NCI-H2196 (cell line): Measurements from ENCODE around the gene PRM3.

Experiments used
- DNase-seq: peaks from one replicate; lab custom pipeline; 2025; ENCODE audit not compliant: unreplicated experiment; lab: John Stamatoyannopoulos, UW

PRM3 gene

DNA sequence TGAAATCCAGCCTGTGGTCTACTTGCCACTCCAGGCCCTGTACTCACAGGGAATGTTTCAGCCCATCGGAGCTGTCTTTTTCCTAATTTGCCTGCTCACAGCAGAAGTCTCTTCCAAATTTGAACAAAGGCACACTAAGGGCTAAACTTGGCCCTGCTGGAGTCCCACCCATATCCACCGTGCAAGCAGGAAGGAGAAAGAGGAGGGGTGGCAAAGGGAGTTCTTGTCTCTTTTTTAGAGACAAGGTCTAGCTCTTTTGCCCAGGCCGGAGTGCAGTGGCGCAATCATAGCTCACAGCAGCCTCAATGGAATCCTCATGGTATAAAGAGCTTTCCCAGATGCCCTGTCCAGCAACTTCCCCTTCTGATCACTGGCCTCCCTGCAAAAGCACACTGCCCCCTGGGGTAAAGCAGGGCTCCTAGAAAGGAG, 10.4 kb upstream of the PRM3 start:
- DNase-seq = no peak

DNA sequence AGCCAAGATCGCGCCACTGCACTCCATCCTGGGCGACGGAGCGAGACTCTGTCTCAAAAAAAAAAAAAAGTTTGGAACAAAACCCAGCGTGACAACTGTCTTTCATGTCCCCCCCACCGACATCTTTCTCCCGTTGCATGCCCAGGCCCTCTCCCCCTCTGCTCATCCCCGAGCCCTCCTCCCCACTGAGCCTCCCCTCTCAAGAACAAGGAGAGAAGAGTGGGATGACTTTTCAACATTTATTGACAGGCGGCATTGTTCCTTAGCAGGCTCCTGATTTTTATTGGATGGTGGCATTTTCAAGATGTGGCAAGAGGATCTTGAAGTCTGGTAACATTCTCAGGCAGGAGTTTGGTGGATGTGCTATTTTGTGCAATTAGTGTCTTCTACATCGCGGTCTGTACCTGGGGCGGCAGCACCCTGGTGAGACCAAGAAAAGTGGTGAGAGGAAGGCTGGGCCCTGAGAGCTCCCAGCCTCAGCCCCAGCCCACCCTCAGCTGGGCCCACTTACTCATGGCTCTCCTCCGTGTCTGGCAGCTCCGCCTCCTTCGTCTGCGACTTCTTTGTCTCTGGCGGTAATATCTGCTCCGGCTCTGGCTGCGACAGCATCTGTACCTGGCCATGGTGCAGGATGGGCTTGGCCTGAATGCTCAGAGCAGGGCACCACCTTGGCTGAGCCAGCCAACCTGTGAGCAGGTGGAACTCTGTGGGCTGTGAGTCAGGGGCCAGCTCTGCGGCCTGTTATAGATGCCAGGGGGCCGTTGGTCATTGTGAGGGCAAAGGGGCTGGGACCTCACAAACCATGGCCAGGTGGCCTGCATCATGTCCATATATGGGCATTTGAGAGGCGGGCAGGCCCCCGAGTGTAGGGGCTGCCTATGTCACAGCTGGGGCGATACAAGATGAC, 7.4 kb upstream of the PRM3 start, which contains the start of gene PRM1:
PRM1 (minus strand) TSS at position 715 of the 907 bp plus-strand sequence; CDS start at position 623, 92 bp downstream.
- DNase-seq = no peak

DNA sequence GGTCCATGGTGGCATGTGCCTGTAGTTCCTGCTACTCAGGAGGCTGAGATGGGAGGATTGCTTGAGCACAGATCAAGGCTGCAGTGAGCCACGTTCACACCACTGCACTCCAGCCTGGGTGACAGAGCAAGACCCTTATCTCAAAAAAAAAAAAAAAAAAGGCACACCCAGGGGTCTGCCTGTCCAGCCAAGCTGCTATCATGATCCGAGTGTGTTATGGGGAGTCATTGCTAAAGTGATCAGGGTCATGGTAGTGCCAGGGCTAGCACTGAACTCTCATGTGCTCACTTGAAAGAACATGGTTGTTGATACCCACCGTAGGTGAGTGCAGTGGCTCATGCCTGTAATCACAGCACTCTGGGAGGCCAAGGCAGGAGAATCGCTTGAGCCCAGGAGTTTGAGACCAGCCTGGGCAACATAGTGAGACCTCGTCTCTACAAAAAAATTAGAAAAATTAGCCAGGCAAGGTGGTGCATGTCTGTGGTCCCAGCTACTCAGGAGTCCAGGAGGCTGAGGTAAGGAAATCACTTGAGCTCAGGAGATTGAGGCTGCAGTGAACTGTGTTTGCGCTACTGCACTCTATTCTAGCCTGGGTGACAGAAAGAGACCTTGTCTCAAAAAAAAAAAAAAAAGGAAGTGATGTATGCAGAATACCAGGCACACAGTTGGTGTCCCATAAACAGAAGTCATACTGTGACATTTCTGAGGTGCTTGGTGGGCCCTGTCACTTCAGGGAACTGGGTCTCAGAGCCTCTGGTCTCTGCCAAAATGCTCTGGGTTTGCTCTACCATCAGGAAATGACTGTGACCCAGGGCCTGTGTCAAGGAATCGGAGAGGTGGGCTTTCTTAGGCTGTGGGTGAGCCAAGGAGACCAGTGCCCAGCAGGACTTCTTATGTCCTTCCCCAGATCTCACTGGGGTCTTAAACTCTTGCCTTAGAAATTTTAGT, 5.5 kb upstream of the PRM3 start:
- no peak for DNase-seq

DNA sequence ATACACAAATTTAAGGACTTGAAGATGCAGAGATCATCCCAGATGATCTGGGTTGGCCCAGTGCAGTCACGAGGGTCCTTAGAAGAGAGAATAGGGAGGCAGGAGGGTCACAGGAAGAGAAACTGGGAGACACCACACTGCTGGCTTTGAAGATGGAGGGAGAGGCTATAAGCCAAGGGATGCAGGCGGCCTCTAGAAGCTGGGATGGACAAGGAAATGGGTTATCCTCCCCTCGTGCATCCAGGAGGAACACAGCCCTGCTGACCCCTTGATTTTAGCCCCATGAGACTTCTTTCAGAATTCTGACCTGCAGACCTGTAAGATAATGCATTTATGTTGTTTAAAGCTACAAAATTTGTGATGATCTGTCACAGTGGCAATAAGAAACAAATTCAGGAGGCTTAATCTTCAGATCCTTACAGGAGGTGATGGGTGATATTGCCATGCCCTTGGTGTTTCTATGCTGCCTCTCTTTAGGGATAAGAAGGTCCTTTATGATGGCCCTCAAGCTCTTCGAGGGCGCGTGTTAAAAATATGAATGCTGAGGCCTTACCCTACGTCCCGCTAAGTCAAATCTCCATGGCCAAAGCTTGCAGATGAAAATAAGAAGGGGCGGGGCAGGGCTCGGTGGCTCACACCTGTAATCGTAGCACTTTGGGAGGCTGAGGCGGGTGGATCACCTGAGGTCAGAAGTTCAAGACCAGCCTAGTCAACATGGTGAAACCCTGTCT, 4.3 kb upstream of the PRM3 start:
- no peak for DNase-seq

DNA sequence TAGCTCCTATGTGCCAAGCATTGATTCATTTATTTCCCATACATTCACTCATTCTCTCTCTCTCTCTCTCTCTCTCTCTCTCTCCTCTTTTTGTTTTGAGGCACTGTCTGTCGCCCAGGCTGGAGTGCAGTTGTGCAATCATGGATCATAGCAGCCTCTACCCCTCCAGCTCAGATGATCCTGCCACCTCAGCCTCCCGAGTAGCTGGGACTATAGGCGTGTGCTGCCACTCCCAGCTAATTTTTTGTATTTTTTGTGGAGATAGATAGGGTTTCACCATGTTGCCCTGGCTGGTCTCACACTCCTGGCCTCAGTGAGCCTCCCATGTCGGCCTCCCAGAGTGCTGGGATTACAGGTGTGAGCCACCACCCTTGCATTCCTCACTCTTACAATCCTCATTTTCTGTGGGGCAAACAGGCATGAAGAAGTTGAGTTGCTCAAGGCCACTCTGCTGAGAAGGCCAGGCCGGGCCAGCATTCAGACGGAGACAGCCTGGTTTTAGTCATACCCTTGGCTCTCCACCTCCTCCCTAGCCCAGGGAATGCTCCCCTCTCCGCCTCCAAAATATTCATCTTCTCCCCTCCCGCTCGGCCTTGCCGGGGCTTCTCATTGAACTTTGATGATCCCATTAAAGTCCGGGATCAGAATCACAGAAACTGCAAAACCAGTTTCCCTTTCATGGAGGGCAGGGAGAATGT, 3.6 kb upstream of the PRM3 start:
- DNase-seq = no peak

DNA sequence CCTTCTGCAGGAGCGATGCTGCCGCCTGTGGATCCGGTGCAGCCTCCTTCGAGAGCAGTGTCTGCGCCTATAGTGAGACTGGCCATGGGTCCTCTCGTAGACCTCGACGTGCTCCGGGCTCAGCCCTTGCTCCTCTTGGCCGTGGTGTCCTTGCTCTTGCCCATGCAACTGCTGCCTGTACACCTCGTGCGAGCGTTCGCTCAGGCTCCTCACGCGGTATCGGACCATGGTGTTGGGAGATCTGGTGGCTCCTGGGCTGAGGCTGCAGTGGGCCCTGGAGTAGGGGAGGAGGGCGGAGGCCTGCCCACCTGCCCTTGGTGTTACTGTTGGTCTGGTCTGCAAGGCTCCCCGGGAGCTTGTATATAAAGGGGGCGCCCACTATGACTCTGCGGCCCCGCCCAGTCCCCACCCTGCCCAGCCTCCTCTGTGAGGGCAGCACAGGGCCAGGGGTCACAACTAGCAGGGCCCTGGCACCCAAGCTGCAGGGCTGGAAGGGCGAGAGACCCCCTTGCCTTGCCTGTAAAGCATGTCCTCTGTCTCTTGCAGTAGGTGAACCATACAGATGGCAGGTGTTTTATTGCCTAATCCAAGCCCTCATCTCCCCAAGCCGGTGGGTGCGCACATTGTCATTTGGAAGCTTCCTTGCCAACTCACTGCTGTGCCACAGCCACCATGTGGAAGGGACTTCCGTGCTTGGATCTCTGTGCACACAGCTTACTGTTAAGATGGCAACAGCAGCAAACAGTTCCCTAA, 2.9 kb upstream of the PRM3 start, which contains the start of gene PRM2:
PRM2 (minus strand) TSS at position 338 of the 753 bp plus-strand sequence; CDS start at position 228, 110 bp downstream.
- no peak for DNase-seq

DNA sequence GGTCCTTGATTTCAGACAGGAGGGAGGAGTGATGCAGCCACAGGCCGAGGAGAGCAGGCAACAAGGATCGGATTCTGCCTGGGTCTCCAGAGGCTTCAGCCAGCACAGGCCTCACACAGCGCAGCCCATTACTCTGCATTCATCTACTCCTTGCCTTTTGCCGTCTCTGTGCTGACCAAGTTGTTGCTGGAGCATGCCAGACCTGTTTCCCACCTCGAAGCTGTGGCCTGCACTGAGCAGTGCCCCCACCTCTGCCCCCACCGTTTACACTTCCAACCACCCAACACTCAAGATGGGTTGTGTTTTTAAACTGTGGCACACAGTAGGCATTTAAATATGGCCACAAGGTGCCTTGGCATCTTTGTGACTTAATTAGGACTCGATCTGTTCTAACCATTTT, 1.5 kb upstream of the PRM3 start:
- no peak for DNase-seq

DNA sequence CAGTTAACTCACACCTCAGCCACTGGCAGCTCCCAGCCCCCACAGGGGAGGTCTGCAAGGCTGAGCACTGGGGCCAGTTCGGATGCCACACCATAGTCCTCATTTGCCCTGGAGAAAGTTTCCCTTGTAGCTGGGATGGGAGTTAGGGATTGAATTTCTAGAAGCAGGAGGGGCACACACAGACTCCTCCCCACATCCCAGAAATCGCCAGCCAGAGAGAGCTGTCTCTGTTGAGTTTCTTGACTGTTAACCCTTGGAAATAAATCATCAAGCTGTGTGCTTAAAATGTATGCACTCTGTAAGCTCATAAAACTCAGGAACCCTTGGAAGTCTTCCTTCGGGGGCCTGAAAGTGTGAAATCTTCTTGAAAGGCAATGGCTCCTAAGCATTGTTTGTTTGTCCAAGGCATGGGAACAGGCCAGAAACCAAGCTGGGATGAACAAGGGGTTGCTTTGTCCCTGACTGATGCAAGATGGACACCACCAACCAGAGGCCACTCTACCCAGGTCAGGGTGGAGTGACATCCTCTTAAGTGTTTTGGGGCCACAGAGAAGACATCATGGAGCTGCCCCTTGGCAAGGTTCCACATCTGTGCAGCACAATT, 394 bp upstream of the PRM3 start:
- no peak for DNase-seq

DNA sequence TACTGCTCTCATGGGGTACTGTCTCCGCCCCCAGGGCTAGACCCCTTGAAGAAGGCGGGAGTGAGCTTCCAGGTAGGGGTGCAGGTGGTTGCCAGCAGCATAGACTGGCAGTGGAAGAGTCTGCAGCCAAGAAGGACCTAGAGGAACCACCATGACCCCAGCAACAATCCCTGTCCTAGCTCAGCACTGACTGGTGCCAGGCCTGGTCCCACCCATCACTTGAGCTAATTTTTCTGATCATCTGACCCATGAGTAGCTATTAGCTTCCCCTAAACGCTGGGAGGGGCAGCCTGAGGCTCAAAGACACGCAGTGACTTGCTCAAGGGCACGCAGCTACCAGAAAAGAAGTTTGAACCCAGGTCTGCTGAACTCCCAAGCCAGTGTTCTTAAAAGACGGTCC, 945 bp downstream of the PRM3 start:
- DNase-seq = no peak

DNA sequence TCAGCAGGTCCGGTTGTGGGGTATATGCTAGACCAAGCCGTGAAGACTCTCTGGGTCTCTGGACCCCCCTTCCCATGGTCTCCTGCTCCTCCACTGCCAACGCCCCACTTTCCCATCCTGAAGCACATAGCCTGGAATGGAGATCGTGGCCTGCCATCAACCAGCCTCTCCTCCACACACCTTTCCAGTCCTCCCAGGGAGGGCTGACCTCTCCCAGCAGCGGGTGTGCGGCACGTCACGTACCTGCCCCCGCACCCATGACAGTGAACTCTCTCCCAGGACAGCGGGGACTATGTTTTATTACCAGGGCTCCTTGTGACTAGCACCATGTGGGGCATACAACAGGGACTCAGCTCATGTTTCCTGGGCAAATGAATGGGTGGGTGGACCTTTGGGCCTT, 1.8 kb downstream of the PRM3 start:
- DNase-seq = no peak

DNA sequence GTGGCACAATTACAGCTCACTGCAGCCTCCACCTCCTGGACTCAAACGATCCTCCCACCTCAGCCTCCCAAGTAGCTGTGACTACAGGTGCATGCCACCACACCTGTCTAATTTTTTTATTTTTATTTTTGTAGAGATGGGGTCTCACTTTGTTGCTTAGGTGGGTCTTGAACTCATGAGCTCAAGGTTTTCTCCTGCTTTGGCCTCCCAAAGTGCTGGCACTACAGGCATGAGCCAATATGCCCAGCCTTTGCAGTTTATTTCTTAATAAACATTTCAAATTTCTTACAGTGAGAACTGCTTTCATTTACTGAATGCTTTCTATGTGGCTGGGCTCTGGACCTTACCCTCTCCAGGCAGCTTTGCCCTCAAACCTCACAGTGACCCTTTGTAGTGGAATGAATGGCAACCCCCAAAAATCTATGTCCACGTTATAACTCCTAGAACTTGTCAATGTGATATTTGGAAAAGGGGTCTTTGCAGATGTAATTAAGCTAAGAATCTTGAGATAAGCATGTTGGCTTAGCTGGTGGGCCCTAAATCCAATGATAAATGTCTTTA, 2.7 kb downstream of the PRM3 start:
- DNase-seq = no peak

DNA sequence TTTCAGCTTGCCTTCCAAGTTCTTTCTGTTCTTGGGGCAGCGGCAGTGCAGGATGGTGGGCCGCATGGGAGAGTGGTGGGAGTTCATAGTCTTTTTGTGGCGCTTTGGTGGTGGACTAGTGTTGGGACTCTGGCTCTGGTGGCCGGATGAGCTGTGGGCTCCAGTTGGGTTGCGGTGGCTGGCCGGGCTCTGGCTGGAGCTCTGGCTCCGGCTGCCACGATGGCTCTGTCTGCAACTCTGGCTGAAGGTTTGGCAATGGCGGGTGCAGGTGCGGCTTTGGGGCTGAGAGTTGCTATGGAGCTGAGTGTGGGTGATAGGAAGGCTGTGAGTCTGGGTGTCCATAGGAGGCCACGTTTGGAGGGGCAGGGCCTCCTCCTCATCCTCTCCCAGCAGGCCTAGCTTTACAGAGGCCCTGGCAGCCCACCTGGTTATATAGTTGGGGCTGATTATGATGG, 4.5 kb downstream of the PRM3 start, which contains the start of gene TNP2:
TNP2 (minus strand) TSS at position 405 of the 455 bp plus-strand sequence; CDS start at position 342, 63 bp downstream.
- DNase-seq = no peak

DNA sequence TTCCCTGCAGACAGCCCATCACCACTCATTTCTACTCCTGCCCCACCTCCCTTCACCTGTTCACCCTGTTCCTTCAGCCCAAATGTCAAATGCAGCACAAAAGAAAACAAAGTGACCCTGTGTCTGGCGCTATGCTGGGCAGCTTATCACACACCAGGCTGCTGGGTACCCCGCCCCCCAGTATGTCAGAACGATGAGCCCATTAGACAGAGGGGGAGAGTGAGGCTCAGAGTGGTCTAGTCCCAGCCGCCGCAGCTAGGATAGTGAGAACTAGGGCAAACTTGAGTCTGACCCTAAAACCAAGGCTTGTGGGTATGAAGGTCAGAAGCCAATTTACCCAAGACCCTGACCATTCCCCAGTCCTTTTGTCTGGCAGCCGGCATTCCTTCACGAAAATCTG, 8.3 kb downstream of the PRM3 start:
- no peak for DNase-seq

DNA sequence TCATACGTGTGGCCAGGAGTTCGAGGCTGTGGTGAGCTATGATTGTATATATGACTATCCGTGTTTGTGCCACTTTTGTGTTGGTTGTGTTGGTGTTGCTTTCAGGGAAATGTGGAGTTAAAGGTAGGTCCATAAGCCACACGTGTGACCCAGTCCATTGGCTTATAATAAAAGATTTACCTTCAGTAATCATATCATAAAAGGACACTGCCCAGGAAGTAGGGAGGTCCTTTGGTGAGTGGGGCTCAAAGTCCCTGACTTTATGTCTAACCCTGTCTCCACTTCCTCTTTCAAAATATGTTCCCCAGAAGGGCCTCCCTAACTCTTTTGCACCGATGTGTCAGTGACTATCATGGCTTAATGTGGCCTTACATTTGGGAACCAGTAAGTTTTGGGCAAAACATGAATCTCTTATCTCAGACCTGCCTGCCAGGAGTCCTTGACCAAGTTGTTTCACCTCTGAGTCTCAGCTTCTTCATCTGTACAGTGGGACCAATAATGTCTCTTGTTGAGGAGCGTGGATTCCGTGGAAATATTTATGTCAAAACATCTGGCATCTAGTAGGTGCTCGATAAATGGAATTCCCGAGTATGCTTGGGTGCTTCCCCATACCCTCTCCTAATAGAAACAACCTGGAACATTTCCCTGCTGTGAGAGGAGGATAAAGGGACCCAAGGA, 9.1 kb downstream of the PRM3 start:
- no peak for DNase-seq

DNA sequence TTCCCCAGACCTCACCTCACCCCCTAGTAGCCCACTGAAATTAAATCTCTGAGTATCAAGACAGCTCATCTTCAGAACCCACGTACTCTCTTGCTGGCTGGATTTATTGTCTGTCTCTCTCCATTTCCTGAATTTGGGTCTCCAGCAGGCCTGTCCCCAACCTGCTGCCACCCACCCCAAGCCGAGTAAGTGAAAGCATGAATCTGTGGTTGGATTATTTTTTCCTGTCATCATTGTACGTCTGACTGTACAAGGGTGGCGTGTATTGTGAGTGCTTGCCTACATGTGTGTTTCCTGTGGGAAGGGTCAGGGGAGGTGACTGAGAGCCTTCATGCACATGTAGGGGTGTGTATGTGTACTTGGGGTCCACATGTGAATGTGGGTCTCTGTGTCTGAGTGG, 9.7 kb downstream of the PRM3 start:
- DNase-seq = no peak

DNA sequence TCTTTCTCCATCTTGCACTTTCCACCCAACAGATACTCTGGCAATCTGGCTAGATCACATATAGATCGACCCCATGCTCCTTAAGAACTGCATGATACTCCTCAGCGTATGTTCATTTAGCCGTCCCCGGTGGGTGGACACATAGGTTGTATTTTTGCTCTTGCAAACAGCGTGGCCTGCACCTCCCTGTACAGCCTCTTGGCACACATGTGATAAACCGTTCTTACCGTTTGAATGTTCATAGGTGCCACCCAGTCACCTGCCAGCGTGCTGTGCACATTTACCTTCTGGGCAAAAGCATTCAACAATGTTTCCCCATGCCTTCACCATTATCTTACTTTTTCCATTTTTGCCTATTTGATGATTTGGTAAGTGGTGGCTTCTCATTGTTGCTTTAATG, 10.5 kb downstream of the PRM3 start:
- DNase-seq = no peak

DNA sequence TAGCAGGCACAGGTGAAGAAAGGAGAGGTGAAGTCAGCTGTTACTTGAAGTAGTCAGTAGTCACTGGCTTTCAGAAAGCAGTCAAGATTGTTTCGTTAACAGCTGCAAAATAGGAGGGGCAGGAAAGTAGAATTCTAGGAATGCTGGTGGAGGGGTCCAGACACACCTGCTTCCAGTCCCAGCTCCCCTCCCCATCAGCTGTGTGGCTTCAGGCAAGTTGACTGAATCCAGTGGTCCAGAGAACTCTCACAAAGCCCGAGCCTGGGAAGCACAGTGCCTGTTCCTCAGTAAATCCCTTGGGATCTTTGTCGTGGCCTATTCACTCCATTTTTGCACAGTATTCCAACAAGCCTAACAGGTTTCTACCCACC, 12.8 kb downstream of the PRM3 start:
- DNase-seq = no peak
